Pancreas (tissue), 10 donors: ENCODE data around the gene C12orf42. TPM values are rescaled to one million over a fixed set of nuclear protein-coding genes. Genes with fewer than 3 reads are reported as not detected.

Experiments used
- ATAC-seq, 4 donors: fragments of 200-7000 bp; cut with Tn5 transposase; one replicate each; pipeline versions ENCODE4 v1.8.0 to v1.9.1; 2020; ENCODE audit warnings: mild to moderate bottlenecking in 4 of 4, moderate library complexity in 4 of 4
- DNase-seq, 6 donors: peaks; one replicate each; pipeline ENCODE4 v3.0.0-alpha.2; 2020
- FAIRE-seq: peaks from 2 replicates; lab custom pipeline; 2012; peaks lifted over from hg19 to GRCh38; lab: Jason Lieb, UNC
- H3K27ac ChIP-seq, 4 donors: fragments of 200-600 bp; sonication (generic); 1 replicate in 3 of 4; 2 replicates in 1 of 4; pipeline versions ENCODE4 v1.5.0 to v1.8.0; 2020
- H3K27me3 ChIP-seq, 4 donors: fragments of 200-600 bp; one replicate each; pipeline ENCODE4 v1.8.0; 2021
- H3K36me3 ChIP-seq, 3 donors: fragments of 200-600 bp; sonication (generic) in 1 of 3; one replicate each; pipeline versions ENCODE4 v1.5.0 to v1.8.0; 2020 to 2021
- H3K4me1 ChIP-seq, 3 donors: fragments of 200-600 bp; one replicate each; pipeline ENCODE4 v1.8.0; 2021
- H3K4me3 ChIP-seq, 4 donors: fragments of 200-600 bp; sonication (generic) in 2 of 4; one replicate each; pipeline versions ENCODE4 v1.5.0 to v1.8.0; 2020 to 2021
- H3K9me3 ChIP-seq, 4 donors: fragments of 200-600 bp; one replicate each; pipeline ENCODE4 v1.8.0; 2021
- WGBS, 2 donors: extraction: QIAGEN DNeasy Blood & Tissue Kit; methylation state at CpG; one replicate each; pipeline ENCODE4 v1.1.7; 2013; 5-methylcytosine and 5-hydroxymethylcytosine counted together
- intact Hi-C, 3 donors: fragments of 100-400 bp; cut with DNase I; formaldehyde crosslinking; loops; one replicate each; pipeline versions ENCODE4 v1.11.1 to v1.14.2; 2022
- polyA plus RNA-seq, 2 donors: library from polyadenylated mRNA; stranded (reverse); fragments of 200-250 nt; gene quantifications; one replicate each; pipeline ENCODE4 v1.2.3, GENCODE V29; 2013
- total RNA-seq, 6 donors: library from RNA; stranded (reverse); fragmentation: NEBNext Ultra II Directional in 4 of 6; extraction: Animal tissue kit (Norgen Biotek cat#: 25700) in 4 of 6; gene quantifications; one replicate each; pipeline versions ENCODE4 v1.2.1 to v1.2.4, GENCODE V29; 2021 to 2023
- TF ChIP-seq, protein P1 (sequence below), 4 donors: fragments of 200-600 bp; sonication (generic) in 3 of 4; IDR thresholded peaks; one replicate each; pipeline versions ENCODE4 v1.5.0 to v1.8.0; 2021; ENCODE audit warnings: antibody characterized with exemption in 4 of 4
- donor health status: healthy with polysubstance abuse.
- donor health status: DM: no; HTN: no; CAD: no; lungs with moderate emphysema.
- donor health status: DM: no; HTN: no; CAD: no.
- donor health status: control.
- donor health status: control.
- donor health status: Bipolar disorder and iron deficiency.
- donor health status: DM: yes; HTN: yes; CAD: no.
- donor health status: DM: no; HTN: no; CAD: no.
- donor health status: DM: no; HTN: no; CAD: no.
- donor health status: DM: yes; HTN: yes; CAD: no.

C12orf42 gene
- total RNA-seq (not detected), polyA plus RNA-seq (not detected)

DNA sequence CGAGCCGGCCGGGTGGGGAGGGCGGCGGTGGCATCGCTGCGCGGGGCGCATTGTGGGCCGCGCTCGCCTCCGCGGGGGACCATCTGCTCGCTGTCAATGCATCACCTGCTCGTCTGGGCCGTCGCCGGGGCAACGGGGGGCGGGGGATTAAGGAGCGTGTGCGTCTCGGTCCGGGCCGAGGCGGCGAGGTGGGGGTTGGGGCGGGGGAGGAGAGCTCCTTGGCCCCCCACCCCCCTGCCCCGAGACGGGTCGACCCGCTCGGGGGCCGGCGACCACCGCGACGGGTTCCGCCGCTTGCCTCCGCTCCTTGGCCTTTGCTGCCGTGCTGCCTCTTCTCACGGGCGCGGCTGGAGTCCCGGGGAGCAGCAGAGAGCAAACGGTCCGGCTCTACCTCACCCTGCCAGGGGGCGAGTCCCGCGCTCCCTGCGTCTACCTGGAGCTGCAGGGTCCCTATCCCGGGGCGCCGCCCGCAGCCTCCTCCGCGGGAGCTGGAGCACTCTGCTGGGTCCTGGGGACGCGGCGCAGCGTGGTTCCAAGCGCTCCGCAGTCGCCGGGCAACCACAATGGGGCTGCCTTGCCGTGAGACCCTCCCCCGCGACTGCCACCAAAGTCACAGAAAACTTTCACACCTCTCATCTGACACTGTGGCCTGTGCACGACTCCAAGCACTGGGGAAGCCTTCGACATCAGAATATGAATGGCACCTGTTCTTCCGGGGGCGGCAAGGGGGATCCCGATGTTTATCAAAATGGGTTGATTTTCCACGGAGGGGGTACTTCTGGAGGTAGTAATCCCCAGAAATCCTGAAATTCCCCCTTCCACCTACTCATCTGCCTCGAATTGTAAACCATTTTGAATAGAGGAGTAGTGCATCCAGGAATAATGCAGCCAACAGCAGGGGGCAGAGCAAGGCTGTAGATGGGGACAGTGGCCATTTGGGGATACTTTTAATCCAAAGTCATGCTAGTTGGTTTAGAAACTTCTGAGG, at the start of gene C12orf42:
Gene C12orf42, minus strand, starts transcription at position 500 of the 988 bp plus-strand sequence. CDS start 17,542 bp downstream, outside the sequence.
- intact Hi-C loops = no loop called here
- TF ChIP-seq, protein P1, sequence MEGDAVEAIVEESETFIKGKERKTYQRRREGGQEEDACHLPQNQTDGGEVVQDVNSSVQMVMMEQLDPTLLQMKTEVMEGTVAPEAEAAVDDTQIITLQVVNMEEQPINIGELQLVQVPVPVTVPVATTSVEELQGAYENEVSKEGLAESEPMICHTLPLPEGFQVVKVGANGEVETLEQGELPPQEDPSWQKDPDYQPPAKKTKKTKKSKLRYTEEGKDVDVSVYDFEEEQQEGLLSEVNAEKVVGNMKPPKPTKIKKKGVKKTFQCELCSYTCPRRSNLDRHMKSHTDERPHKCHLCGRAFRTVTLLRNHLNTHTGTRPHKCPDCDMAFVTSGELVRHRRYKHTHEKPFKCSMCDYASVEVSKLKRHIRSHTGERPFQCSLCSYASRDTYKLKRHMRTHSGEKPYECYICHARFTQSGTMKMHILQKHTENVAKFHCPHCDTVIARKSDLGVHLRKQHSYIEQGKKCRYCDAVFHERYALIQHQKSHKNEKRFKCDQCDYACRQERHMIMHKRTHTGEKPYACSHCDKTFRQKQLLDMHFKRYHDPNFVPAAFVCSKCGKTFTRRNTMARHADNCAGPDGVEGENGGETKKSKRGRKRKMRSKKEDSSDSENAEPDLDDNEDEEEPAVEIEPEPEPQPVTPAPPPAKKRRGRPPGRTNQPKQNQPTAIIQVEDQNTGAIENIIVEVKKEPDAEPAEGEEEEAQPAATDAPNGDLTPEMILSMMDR (IDR thresholded peaks at IDR 0.05) = no peak
- H3K4me3 ChIP-seq = peak within 1 kb of the TSS in 2 of 4 donors; percentile 20 to 38
- DNase-seq = peak in 2 of 6 donors; percentile 63 to 68
- FAIRE-seq = no peak
- peaks cover 0 to 8% (median 0%) of the 10 kb centered on the region in 4 donors for H3K27me3 ChIP-seq
- ATAC-seq = peak; percentile 40 to 74 (median 70)
- no peak within 1 kb of the TSS for H3K27ac ChIP-seq
- no peaks in the 10 kb centered on the region for H3K36me3 ChIP-seq
- WGBS, 2 donors = 1 to 2% methylated on average over 36 to 77 of the region's 77 CpGs
- H3K9me3 ChIP-seq = no peaks in the 10 kb centered on the region
- H3K4me1 ChIP-seq = peaks cover 0 to 4% (median 0%) of the 10 kb centered on the region in 3 donors

DNA sequence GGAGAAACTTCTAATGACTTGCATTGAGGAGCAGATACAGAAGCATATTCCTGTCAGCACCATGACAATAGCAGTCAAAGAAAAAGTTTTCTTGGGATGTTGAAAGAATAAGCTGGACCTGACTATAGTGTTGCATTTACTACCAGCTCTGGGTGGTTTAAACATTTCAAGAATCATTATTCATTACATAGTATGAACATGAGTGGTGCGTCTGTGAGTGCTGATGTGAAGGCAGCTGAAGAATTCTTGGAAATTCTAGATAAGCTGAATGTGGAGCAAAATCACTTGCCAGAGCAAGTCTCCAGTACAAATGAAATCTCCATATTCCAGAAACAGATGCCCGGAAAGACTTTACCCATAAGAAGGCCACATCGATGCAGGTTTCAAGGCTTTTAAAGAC, 46.3 kb upstream of the C12orf42 start:
- Histone ChIP-seq H3K27ac (no peak overlapping the region), H3K27me3 (no peaks in the 10 kb centered on the region), H3K4me1 (no peaks in the 10 kb centered on the region), H3K4me3 (no peak overlapping the region), H3K9me3 (no peaks in the 10 kb centered on the region), H3K36me3 (no peaks in the 10 kb centered on the region)
- FAIRE-seq (no peak), DNase-seq (no peak), ATAC-seq (no peak)
- intact Hi-C loops = loop anchor here in 1 of 3 donors (5.0 kb wide), 1 partner anchor 595 kb away; no protein-coding TSS in a partner anchor
- 84 to 89% methylated on average over 3 of the region's 3 CpGs for WGBS, 2 donors
- TF ChIP-seq, protein P1 (IDR thresholded peaks at IDR 0.05) = no peak

DNA sequence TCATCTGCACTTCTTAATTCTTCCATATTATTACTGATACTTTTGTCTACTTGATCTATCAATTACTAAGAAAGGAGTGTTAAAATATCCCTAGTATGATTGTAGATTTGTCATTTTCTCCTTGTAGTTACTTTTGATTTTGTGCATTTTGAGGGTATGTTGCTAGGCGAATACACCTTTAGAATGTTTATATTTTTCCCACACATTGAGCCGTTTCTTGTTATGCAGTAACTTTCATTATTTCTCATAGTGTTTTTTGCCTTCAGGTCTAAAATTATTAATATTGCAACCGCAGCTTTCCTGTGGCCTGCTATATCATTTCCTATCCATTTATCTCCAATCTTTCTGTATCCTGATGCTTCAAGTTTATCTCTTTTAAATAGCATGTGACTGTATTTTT, 44.6 kb upstream of the C12orf42 start:
- TF ChIP-seq, protein P1 (IDR thresholded peaks at IDR 0.05) = no peak
- 47 to 77% methylated on average over 3 of the region's 3 CpGs for WGBS, 2 donors
- Histone ChIP-seq H3K36me3 (no peaks in the 10 kb centered on the region), H3K9me3 (no peaks in the 10 kb centered on the region), H3K27ac (no peak overlapping the region), H3K4me3 (no peak overlapping the region), H3K27me3 (no peaks in the 10 kb centered on the region), H3K4me1 (no peaks in the 10 kb centered on the region)
- FAIRE-seq (no peak), DNase-seq (no peak), ATAC-seq (no peak)
- intact Hi-C loops = loop anchor here in 1 of 3 donors (5.0 kb wide), 1 partner anchor 593 kb away; no protein-coding TSS in a partner anchor

DNA sequence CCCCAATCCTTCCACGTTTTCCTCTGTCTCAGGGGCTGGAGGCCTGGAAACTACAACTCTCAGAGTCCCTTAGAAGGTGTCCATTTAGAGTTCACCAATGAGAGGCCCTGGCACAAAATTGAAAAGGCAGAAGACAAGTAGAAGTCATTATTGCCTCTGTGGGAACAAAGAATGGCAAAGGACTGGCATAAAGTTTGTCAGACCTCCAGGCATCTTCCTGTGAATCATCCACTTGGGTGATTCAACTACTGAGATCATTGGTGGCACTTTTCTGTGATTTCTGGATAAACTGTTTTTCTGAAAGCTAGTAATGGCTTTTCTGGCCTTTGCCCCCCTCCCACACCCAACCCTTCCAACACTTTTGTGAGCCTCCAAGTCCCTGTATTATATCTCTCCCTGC, 42.6 kb upstream of the C12orf42 start:
- DNase-seq (no peak), ATAC-seq (no peak), FAIRE-seq (no peak)
- WGBS, 2 donors = 55 to 65% methylated on average over 1 of the region's 1 CpG
- Histone ChIP-seq H3K27ac (no peak overlapping the region), H3K36me3 (no peaks in the 10 kb centered on the region), H3K27me3 (no peaks in the 10 kb centered on the region), H3K4me1 (no peaks in the 10 kb centered on the region), H3K9me3 (no peaks in the 10 kb centered on the region), H3K4me3 (no peak overlapping the region)
- intact Hi-C loops = no loop called here
- TF ChIP-seq, protein P1 (IDR thresholded peaks at IDR 0.05) = no peak
